ENCODE results near the gene PPP1R13B.

The PPP1R13B gene

GRCh38 chr14:103872481-103873113 is 25.2 kb upstream of the PPP1R13B start:
- H3K9me3 ChIP-seq (ENCODE audit: low read length) = no peaks in the 10 kb centered on the region
- peak overlapping the region; percentile 45; the same call in 1 of the 2 replicates for H2AFZ ChIP-seq (ENCODE audit: low read length)
- TF ChIP-seq CTCF (IDR thresholded peaks at IDR 0.05; ENCODE audit: low read length) (no peak), EZH2 (IDR thresholded peaks at IDR 0.05; ENCODE audit: borderline replicate concordance, low read length) (no peak)
- H4K20me1 ChIP-seq (ENCODE audit: insufficient read depth, low read length) = no peaks in the 10 kb centered on the region
- no peaks in the 10 kb centered on the region for H3K9me2 ChIP-seq (ENCODE audit: low read depth, low read length)
- H3K4me2 ChIP-seq (ENCODE audit: low read length) = peak overlapping the region; percentile 92
- no peaks in the 10 kb centered on the region for H3K36me3 ChIP-seq (ENCODE audit: insufficient read depth, low read length)
- H3F3A ChIP-seq (ENCODE audit: insufficient read depth, low read length) = no peaks in the 10 kb centered on the region; the same call in 1 of the 2 replicates
- peak overlapping the region; percentile 72 for H3K4me3 ChIP-seq (ENCODE audit: low read depth, low read length, poor library complexity, severe bottlenecking)
- peaks cover 21% of the 10 kb centered on the region for H3K4me1 ChIP-seq (ENCODE audit: insufficient read depth, low read length, severe bottlenecking)
- no peaks in the 10 kb centered on the region for H3K79me2 ChIP-seq (ENCODE audit: insufficient read depth, low read length)
- no peaks in the 10 kb centered on the region for H3K27me3 ChIP-seq (ENCODE audit: insufficient read depth, low read length)
- peak overlapping the region; percentile 73 for H3K9ac ChIP-seq (ENCODE audit: low read length)
- no peak overlapping the region for H3K27ac ChIP-seq (ENCODE audit: low read depth, low read length, poor library complexity, severe bottlenecking)

- Histone ChIP-seq H3K36me3 (ENCODE audit: insufficient read depth, low read length) (no peaks in the 10 kb centered on the region), H3K79me2 (ENCODE audit: insufficient read depth, low read length) (no peaks in the 10 kb centered on the region), H4K20me1 (ENCODE audit: insufficient read depth, low read length) (no peaks in the 10 kb centered on the region), H3K9me2 (ENCODE audit: low read depth, low read length) (no peaks in the 10 kb centered on the region), H2AFZ (ENCODE audit: low read length) (peak overlapping the region; percentile 45; the same call in 1 of the 2 replicates), H3K9me3 (ENCODE audit: low read length) (no peaks in the 10 kb centered on the region), H3K27ac (ENCODE audit: low read depth, low read length, poor library complexity, severe bottlenecking) (no peak overlapping the region), H3K4me3 (ENCODE audit: low read depth, low read length, poor library complexity, severe bottlenecking) (peak overlapping the region; percentile 72), H3K27me3 (ENCODE audit: insufficient read depth, low read length) (no peaks in the 10 kb centered on the region), H3K4me1 (ENCODE audit: insufficient read depth, low read length, severe bottlenecking) (peaks cover 21% of the 10 kb centered on the region), H3K9ac (ENCODE audit: low read length) (peak overlapping the region; percentile 73), H3F3A (ENCODE audit: insufficient read depth, low read length) (no peaks in the 10 kb centered on the region; the same call in 1 of the 2 replicates), H3K4me2 (ENCODE audit: low read length) (peak overlapping the region; percentile 92)
- TF ChIP-seq EZH2 (IDR thresholded peaks at IDR 0.05; ENCODE audit: borderline replicate concordance, low read length) (no peak), CTCF (IDR thresholded peaks at IDR 0.05; ENCODE audit: low read length) (no peak)
Observed at GRCh38 chr14:103871596-103872480, 24.5 kb upstream of the PPP1R13B start.

GRCh38 chr14:103870891-103871595 is 23.7 kb upstream of the PPP1R13B start:
- no peaks in the 10 kb centered on the region for H3K9me2 ChIP-seq (ENCODE audit: low read depth, low read length)
- H3K9ac ChIP-seq (ENCODE audit: low read length) = no peak overlapping the region; the same call in 1 of the 2 replicates
- TF ChIP-seq EZH2 (IDR thresholded peaks at IDR 0.05; ENCODE audit: borderline replicate concordance, low read length) (no peak), CTCF (IDR thresholded peaks at IDR 0.05; ENCODE audit: low read length) (no peak)
- peaks cover 21% of the 10 kb centered on the region for H3K4me1 ChIP-seq (ENCODE audit: insufficient read depth, low read length, severe bottlenecking)
- no peaks in the 10 kb centered on the region; the same call in 1 of the 2 replicates for H3F3A ChIP-seq (ENCODE audit: insufficient read depth, low read length)
- H2AFZ ChIP-seq (ENCODE audit: low read length) = no peak overlapping the region
- no peaks in the 10 kb centered on the region for H4K20me1 ChIP-seq (ENCODE audit: insufficient read depth, low read length)
- H3K36me3 ChIP-seq (ENCODE audit: insufficient read depth, low read length) = no peaks in the 10 kb centered on the region
- no peaks in the 10 kb centered on the region for H3K79me2 ChIP-seq (ENCODE audit: insufficient read depth, low read length)
- no peaks in the 10 kb centered on the region for H3K27me3 ChIP-seq (ENCODE audit: insufficient read depth, low read length)
- no peak overlapping the region; the same call in 1 of the 2 replicates for H3K4me2 ChIP-seq (ENCODE audit: low read length)
- no peaks in the 10 kb centered on the region for H3K9me3 ChIP-seq (ENCODE audit: low read length)
- no peak overlapping the region for H3K27ac ChIP-seq (ENCODE audit: low read depth, low read length, poor library complexity, severe bottlenecking)
- H3K4me3 ChIP-seq (ENCODE audit: low read depth, low read length, poor library complexity, severe bottlenecking) = peak overlapping the region; percentile 72
